Measurements from ENCODE around the gene CLEC2L.

CLEC2L gene

DNA sequence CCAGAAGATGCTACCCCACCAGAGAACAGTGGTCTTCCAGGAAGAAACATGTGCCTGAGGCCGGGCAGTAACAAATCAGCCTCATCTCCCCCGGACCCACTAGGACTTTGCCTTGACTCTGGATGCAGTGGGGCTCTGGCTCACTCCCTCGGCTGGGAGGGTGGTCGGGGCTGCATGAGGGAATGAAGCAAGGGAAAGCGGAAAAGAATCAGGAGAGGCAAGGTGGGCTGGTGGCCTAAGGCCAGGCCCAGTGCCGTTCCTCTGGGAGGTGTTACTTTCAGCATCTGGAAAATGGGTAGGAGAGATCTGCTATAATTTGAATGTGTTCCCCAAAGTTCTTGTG lies 51.8 kb downstream of the CLEC2L start:
- no peak for DNase-seq (ENCODE audit: low read depth in 2 of 2)

DNA sequence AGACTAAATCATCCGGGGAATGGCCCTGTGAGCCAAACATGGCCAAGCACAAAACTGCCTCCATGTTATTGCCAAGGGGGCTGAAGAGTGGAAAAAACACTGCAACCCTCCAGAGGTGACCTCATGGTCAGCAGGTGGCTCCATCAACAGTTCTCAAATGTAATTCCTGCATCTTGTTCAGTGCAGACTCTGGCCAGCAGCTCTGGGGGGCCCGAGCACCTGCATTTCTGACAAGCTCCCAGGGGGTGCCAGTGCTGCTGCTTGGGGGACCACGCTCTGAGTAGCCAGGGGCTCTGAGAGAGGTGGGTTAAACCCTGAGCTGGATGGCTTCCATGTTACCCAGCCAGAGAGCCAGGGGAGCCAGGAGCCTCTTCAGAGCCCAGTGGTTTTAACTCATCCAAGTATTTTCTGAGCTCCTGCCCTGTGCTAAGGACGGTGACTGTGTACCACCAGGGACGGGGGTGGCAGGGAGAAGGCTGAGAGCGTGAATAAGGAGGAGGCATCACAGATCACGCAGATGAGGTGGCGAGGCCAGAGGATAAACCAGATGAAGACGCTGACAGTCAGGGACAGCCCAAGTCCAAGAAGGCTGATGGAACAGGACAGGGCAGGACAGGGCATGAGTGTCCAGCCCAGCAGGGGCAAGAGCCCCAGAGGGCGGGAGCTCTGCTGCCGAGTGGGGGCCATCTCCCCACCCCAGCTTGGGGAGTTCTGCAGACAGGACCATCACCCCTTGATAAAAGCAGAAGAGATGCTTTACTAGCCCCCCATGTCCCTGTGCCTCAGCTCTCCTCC lies 52.9 kb downstream of the CLEC2L start:
- DNase-seq (ENCODE audit: low read depth in 2 of 2), result no peak

- DNase-seq (ENCODE audit: low read depth in 2 of 2), result no peak
Measured at GRCh38 chr7:139580435-139580834, 57.0 kb downstream of the CLEC2L start.

DNA sequence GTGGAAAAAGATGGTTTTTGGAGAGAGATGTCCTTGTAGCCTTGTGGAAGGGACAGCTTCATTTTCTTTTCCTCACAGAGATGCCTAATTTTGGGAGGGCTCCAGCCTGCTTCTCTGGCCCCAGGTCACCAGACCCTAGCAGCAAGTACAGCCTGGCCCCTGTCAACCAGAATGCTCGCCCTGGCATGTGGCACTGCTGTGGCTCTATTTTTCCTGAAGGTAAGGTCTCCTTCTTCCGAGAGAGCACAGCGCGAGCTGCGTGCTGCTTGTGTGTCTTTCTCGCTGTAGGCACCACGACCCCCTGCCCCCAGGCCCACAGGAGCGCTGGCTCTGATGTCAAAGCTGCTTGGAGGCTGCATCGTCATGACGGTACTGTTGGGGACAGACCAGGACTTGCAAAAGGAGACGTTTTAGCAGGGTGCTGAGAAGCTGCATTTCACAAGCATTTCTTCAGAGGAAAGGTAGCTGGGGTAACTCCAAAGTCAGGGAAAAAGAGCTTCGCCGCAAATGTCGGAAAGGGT lies 58.7 kb downstream of the CLEC2L start:
- DNase-seq (ENCODE audit: low read depth in 2 of 2), result no peak

GRCh38 chr7:139582671-139583155 lies 59.2 kb downstream of the CLEC2L start:
- no peak for DNase-seq (ENCODE audit: low read depth in 2 of 2)

DNA sequence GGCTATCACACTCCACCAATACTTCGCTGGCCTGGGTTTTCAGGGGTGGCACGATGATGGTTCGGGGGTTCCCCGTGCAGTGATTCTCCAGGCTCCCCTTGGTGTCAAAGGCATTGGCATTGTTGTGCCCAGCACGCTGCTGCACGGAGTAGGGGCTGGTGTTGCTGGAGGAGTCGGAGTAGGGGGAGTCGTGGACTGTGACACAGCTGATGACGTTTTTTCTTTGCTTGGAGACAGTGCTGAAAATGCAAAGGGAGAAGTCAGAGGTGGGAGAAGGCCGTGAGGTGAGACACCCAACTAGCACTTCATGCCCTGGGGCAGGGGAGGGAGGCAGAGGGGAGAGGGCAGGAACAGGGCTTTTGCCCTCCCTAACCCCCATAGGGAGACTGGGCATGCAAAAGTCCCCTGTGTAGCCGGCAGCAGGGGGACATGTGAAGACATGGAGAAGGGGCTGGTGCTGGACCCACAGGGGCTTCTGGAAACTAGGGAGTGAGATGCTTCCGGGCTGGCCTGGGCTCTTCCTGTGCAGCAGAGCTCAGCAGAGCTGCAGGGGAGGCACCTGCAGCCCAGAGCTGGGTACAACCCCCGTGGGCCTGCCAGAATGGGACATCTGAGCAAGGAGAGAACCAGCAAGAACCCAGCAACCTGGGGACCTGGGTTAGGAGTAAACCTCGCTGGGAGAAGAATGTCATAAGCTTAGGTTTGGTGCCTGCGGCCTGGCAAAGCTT lies 60.5 kb downstream of the CLEC2L start:
- DNase-seq (ENCODE audit: low read depth in 2 of 2), result no peak

DNA sequence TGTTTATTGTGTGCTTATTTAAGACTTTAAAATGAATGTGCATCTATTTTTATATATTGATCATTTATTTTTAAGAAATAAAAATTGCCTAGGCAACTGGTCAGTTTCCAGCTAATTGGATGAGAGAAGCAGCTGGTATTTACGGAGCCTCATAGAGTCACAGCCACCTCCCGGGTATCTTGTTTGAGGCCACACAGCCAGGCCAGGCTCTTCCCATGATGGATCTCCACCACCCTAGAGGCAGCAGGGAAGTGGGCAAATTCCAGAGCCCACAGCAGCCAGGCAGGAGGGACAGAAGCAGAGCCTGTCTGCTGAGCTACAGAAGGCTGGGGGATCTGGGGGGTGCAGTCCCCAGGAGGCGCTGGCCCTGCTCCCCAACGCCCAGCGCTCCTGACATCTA lies 61.6 kb downstream of the CLEC2L start:
- no peak for DNase-seq (ENCODE audit: low read depth in 2 of 2)

GRCh38 chr7:139586286-139586685 lies 62.8 kb downstream of the CLEC2L start:
- no peak for DNase-seq (ENCODE audit: low read depth in 2 of 2)

DNA sequence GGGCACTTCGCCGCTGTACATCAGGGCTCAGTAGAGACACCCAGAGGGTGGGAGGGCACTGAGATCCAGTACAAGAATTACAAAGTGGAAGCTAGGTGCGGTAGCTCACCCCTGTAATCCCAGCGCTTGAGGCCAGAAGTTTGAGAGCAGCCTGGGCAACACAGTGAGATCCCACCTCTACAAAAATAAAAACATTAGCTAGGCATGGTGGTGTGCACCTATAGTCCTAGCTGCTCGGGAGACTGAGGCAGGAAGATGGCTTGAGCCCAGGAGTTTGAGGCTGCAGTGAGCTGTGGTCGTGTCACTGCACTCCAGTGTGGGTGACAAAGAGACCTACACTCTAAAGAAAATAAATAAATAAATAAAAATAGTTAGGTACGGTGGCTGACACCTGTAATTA lies 64.0 kb downstream of the CLEC2L start:
- DNase-seq (ENCODE audit: low read depth in 2 of 2), result no peak

DNA sequence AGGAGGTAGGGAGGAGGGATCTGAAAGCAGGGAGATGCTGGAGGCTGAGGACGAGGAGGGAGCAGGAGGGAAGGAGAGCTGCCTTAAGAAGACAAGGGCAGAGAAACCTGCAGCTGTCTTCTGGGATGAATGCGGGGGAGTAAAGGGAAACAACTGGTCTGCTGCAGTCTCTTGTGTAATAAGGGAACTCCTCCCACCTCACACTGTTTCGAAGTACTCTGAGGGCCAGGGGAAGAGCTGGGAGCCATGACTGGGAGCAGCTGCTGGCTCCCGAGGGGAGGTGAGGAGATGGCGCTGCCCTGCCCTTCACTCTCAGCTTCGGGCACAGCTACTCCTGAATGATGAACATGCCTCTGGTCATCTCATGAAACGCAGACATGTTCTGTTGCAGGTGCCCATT lies 65.1 kb downstream of the CLEC2L start:
- DNase-seq (ENCODE audit: low read depth in 2 of 2), result no peak

GRCh38 chr7:139589474-139589873 lies 66.0 kb downstream of the CLEC2L start:
- DNase-seq (ENCODE audit: low read depth in 2 of 2), result no peak

DNA sequence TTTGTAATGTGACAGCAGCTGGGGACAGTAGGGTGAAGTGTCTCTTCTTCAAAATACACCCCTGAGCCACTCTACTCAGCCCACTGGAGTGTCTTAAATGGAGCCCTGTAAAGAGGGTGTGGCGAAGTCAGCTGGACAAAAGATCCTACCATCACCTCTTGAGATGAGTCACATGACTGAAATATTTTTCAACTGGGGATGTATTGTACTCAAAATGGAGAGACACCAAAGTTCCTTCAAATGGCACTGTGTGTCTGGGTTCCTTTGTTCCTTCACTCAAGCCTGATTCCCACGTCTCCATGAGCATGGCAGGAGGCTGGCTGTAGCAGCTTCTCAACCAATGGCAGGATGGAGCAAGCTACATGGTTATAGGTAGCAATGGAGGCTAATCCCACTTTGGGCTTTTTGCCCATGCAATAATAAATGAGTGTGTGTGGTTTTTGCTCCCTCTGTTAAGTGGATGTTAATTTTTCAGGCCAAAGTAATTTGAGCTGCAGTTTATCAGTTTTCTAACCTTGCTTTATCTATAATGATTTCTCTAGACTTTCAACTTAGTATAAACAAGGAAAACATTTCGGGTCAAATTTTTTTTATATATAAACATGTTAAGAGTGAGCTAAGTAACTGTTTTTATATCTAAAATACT lies 68.2 kb downstream of the CLEC2L start:
- no peak for DNase-seq (ENCODE audit: low read depth in 2 of 2)

GRCh38 chr7:139592801-139593461 lies 69.4 kb downstream of the CLEC2L start:
- no peak for DNase-seq (ENCODE audit: low read depth in 2 of 2)

DNA sequence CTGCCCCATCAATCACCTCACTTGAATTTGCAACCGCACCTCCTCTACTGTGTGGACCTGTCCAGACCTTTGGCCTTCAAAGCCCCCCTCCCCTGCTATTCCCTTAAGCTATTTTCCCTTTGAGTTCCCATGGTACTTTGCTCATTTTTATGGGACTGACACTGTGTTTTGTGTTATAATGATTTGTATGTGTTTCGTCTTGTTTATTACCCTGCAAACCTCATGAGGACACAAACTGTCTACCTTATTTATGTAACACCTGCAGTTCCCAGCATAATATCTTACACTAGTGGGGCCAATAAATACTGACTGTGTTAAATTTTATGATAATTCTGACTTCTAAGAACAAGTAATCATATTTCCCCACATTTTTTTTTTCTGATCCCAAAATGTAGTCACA lies 70.6 kb downstream of the CLEC2L start:
- no peak for DNase-seq (ENCODE audit: low read depth in 2 of 2)

Data from stimulated activated CD4-positive, alpha-beta T cell treated with anti-CD3 and anti-CD28 coated beads, Interleukin-4, amount 100 ng/mL, for 48 hours (primary cell).